Stimulated activated CD8-positive, alpha-beta memory T cell treated with anti-CD3 and anti-CD28 coated beads, Interleukin-2, amount 100 ng/mL, for 1 hour (primary cell): ENCODE data around the gene DPH1.

Experiments used
- DNase-seq, 2 donors: peaks; one replicate each; pipeline ENCODE4 v3.0.0-alpha.2; 2020; ENCODE audit warnings: low read depth in 2 of 2

DPH1 gene

GRCh38 chr17:2027528-2028233, 2.3 kb upstream of the DPH1 start:
- DNase-seq = no peak

GRCh38 chr17:2028234-2028614, 1.7 kb upstream of the DPH1 start:
- no peak for DNase-seq

GRCh38 chr17:2028737-2029136, 1.2 kb upstream of the DPH1 start:
- DNase-seq = no peak

GRCh38 chr17:2030779-2031163, 818 bp downstream of the DPH1 start:
- DNase-seq = no peak

GRCh38 chr17:2033153-2033552, 3.2 kb downstream of the DPH1 start:
- DNase-seq = no peak

GRCh38 chr17:2034157-2034556, 4.2 kb downstream of the DPH1 start:
- no peak for DNase-seq

- no peak for DNase-seq
These were observed 5.0 kb downstream of the DPH1 start for GRCh38 chr17:2034806-2035540.

GRCh38 chr17:2035541-2036488, 5.9 kb downstream of the DPH1 start:
- DNase-seq = no peak

- DNase-seq = no peak
These were observed 7.2 kb downstream of the DPH1 start for GRCh38 chr17:2037155-2037554.

GRCh38 chr17:2040219-2040827, 10.4 kb downstream of the DPH1 start:
- DNase-seq = no peak

GRCh38 chr17:2040942-2041560, 11.1 kb downstream of the DPH1 start:
- DNase-seq = no peak

GRCh38 chr17:2041561-2042389, 11.8 kb downstream of the DPH1 start, which contains the start of gene OVCA2:
Gene OVCA2 (plus strand): TSS chr17:2042022. CDS start chr17:2042048, 26 bp downstream.
- DNase-seq = peak; percentile 94 to 97

GRCh38 chr17:2042390-2042847, 12.5 kb downstream of the DPH1 start:
- DNase-seq = no peak

- no peak for DNase-seq
These were observed 13.0 kb downstream of the DPH1 start for GRCh38 chr17:2042933-2043332.

GRCh38 chr17:2043785-2044184, 13.8 kb downstream of the DPH1 start:
- no peak for DNase-seq

GRCh38 chr17:2044263-2044894, 14.4 kb downstream of the DPH1 start:
- DNase-seq = no peak

- no peak for DNase-seq
These were observed 17.6 kb downstream of the DPH1 start for GRCh38 chr17:2047590-2047989.

GRCh38 chr17:2048805-2049204, 18.9 kb downstream of the DPH1 start:
- DNase-seq = no peak

GRCh38 chr17:2049333-2050299, 19.7 kb downstream of the DPH1 start:
- DNase-seq = peak; percentile 85 to 86
